SK-N-MC (cell line): ENCODE data around the gene SNAPC4.

Experiments used
- DNase-seq: peaks from one replicate; pipeline ENCODE4 v3.0.0-alpha.2; 2011; ENCODE audit warnings: low read depth, low spot score
- H3K27ac ChIP-seq: fragments of 200-600 bp; sonication (generic); 2 replicates; pipeline ENCODE4 v1.5.1; 2016; ENCODE audit warnings: mixed run types
- H3K36me3 ChIP-seq: fragments of 200-600 bp; sonication (generic); 2 replicates; pipeline ENCODE4 v1.6.1; 2017; ENCODE audit warnings: antibody characterized with exemption, low read length, mixed read lengths; ENCODE audit not compliant: insufficient read depth
- H3K4me3 ChIP-seq: fragments of 200-600 bp; sonication (generic); 2 replicates; pipeline ENCODE4 v1.5.1; 2016
- H3K9ac ChIP-seq: fragments of 200-600 bp; sonication (generic); 2 replicates; pipeline ENCODE4 v1.8.0; 2017; ENCODE audit warnings: mixed run types, mixed read lengths; ENCODE audit not compliant: insufficient read length
- H3K9me3 ChIP-seq: fragments of 200-600 bp; sonication (generic); 2 replicates; pipeline ENCODE4 v1.6.1; 2017; ENCODE audit warnings: low read depth, mild to moderate bottlenecking, antibody characterized with exemption, low read length, moderate library complexity, mixed read lengths
- EZH2 ChIP-seq: fragments of 200-600 bp; sonication (generic); IDR thresholded peaks from one replicate; pipeline ENCODE4 v1.6.1; 2017; ENCODE audit warnings: antibody characterized with exemption
- FOXP2 ChIP-seq: optimal IDR thresholded peaks from 2 replicates; pipeline ENCODE3; 2011; ENCODE audit warnings: mild to moderate bottlenecking, moderate library complexity; ENCODE audit not compliant: insufficient read depth; ENCODE audit errors: extremely low read length, control extremely low read depth
- POLR2AphosphoS5 ChIP-seq: IDR thresholded peaks from 2 replicates; pipeline ENCODE4 v1.6.1; 2012; ENCODE audit warnings: mild to moderate bottlenecking, low read depth, low read length, borderline replicate concordance

SNAPC4 gene

DNA sequence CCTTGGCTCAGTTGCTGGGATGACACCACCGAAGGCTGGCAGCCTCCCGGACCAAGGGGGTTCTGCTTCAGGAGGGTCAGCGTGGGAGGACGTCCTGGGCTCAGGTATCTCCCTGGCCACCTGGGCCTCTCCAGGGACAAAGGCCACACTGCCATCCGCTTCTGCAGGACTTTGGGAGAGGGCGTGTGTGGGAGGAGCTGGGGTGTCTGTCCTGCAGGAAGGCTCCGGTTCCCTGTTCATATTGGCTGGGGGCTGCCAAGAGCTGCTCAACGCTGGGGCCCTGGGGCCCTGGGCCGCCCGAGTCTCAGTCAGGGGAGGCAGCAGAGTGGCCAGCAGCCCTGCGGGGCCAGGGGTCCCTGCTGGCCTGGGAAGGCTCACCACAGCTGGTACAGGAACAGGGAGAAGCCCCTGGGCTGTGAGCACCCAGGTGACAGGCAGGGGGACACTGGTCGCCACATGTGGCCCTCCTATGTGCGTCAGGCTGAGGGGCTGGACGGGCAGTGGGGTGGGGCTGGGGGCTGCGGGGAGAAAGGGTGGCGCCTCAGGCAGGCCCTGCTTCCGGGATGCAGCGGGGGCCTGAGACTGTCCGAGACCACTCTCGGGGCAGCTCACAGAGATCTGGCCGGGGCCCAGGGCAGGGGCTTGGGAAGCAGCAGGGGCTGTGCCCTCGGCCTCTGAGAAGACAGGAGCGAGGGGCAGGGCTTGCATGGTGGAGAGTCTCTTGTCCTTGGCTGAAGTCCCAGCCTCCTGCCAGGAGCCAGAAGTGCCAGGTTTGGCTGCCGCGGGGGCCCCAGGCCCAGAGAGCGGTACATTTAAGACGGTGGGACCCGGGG, 21.6 kb downstream of the SNAPC4 start:
- Histone ChIP-seq H3K9ac (no peak overlapping the region), H3K4me3 (no peak overlapping the region), H3K9me3 (no peaks in the 10 kb centered on the region), H3K36me3 (peaks cover 8% of the 10 kb centered on the region; the same call in 1 of the 2 replicates), H3K27ac (no peak overlapping the region)
- no peak for DNase-seq
- TF ChIP-seq FOXP2 (no peak), EZH2 (no peak), POLR2AphosphoS5 (no peak)

DNA sequence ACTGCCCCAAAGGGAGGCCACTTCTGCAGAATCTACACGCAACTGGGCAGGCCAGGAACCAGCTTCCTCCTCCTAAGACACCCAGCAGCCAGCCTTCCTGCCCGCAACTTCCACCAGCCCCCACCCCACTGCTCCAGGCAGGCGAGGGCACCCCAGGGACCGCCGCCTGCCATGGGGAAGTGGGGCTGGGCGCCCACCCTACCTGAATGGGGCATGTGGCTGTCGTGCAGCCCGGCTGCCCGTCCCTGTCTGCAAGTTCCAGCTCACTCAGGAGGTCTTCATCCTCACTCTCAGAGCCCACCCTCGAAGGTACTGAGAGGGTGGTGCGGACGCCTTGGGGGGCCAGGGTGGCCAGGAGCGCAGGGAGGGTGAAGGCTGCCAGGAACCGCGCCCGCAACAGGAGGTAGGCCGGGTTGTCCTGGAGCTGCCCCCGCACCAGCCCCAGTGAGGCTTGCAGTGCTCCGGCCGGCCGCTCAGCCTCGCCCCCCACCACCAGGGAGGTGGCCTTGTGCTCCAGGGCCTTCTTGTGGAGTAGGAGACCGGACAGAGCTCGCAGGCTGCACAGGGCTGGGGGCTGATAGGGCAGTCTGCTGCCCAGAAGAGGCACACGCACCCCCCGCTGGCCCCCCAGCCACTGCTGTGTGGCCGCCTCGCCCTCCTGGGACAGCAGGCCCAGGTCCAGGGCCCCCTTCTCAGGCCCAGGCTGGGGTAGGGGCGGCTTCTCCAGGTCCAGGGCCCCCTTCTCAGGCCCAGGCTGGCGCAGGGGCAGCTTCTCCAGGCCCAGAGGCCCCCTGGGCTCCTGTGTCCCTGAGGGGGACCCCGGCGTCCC, 22.4 kb downstream of the SNAPC4 start:
- no peak for DNase-seq
- Histone ChIP-seq H3K9me3 (no peaks in the 10 kb centered on the region), H3K9ac (no peak overlapping the region), H3K27ac (no peak overlapping the region), H3K4me3 (no peak overlapping the region), H3K36me3 (peaks cover 5% of the 10 kb centered on the region; the same call in 1 of the 2 replicates)
- TF ChIP-seq EZH2 (no peak), POLR2AphosphoS5 (no peak), FOXP2 (no peak)

GRCh38 chr9:136376457-136376856, 23.5 kb downstream of the SNAPC4 start:
- Histone ChIP-seq H3K9ac (no peak overlapping the region), H3K4me3 (no peak overlapping the region), H3K27ac (no peak overlapping the region), H3K36me3 (peaks cover 5% of the 10 kb centered on the region; the same call in 1 of the 2 replicates), H3K9me3 (no peaks in the 10 kb centered on the region)
- no peak for TF ChIP-seq FOXP2
- no peak for TF ChIP-seq EZH2
- TF ChIP-seq POLR2AphosphoS5: no peak
- DNase-seq: no peak

DNA sequence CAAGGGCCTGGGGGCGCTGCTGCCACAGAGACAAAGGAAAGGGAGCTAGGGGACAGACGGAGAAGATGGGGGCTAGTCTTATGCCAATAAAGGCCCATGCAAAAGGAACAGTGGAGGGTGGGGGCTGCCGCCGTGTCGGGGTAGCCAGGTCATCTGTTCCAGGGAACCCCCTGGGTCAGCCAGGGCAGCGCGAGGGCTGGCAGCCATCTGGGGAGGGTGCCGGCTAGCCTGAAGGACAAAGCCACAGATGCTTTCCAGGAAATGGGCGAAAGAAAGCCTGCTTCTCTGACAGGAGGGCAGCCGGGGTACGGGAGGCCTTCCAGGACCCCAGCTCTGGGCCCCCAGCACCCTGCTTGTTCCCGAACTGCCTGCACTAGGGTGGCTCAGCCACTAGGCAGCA, 24.9 kb downstream of the SNAPC4 start:
- Histone ChIP-seq H3K27ac (no peak overlapping the region), H3K4me3 (no peak overlapping the region)

DNA sequence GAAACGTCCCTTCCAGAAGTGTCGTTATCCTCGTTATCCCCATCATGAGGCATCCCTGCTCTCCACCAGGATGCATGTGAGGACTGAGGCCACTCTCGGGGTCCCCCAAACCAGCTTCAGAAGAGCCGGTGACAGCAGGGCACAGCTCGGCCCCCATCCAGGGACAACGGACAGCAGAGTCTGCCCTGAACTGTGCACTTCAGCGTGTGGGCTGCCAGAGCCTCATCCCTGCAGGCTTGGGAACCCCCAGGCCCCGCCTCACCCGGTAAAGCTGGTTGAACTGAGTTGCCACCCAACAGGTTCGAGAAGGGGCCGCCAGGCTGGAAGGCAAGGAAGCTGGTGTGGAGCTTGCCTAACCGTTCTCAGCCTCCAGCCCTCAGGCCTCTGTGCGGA, 25.8 kb downstream of the SNAPC4 start:
- Histone ChIP-seq H3K4me3 (no peak overlapping the region), H3K9me3 (no peaks in the 10 kb centered on the region), H3K36me3 (no peaks in the 10 kb centered on the region; the same call in 1 of the 2 replicates), H3K9ac (no peak overlapping the region), H3K27ac (no peak overlapping the region)
- TF ChIP-seq EZH2 (no peak), FOXP2 (no peak), POLR2AphosphoS5 (no peak)
- DNase-seq: no peak

More for the DNA sequence above, 24.9 kb downstream of the SNAPC4 start:
- Histone ChIP-seq H3K36me3 (no peaks in the 10 kb centered on the region; the same call in 1 of the 2 replicates), H3K9me3 (no peaks in the 10 kb centered on the region), H3K9ac (no peak overlapping the region)
- no peak for TF ChIP-seq FOXP2
- no peak; the same call in 1 of the 2 replicates for TF ChIP-seq POLR2AphosphoS5
- TF ChIP-seq EZH2: no peak
- no peak for DNase-seq

- no peak; the same call in 1 of the 2 replicates for TF ChIP-seq POLR2AphosphoS5
- no peak for TF ChIP-seq EZH2
- no peak for TF ChIP-seq FOXP2
Observed at GRCh38 chr9:136373300-136374182, 26.4 kb downstream of the SNAPC4 start, which contains the start of gene CARD9. Gene CARD9, minus strand, starts transcription at chr9:136373669. Its CDS starts 1,591 bp downstream, at chr9:136372078.

DNA sequence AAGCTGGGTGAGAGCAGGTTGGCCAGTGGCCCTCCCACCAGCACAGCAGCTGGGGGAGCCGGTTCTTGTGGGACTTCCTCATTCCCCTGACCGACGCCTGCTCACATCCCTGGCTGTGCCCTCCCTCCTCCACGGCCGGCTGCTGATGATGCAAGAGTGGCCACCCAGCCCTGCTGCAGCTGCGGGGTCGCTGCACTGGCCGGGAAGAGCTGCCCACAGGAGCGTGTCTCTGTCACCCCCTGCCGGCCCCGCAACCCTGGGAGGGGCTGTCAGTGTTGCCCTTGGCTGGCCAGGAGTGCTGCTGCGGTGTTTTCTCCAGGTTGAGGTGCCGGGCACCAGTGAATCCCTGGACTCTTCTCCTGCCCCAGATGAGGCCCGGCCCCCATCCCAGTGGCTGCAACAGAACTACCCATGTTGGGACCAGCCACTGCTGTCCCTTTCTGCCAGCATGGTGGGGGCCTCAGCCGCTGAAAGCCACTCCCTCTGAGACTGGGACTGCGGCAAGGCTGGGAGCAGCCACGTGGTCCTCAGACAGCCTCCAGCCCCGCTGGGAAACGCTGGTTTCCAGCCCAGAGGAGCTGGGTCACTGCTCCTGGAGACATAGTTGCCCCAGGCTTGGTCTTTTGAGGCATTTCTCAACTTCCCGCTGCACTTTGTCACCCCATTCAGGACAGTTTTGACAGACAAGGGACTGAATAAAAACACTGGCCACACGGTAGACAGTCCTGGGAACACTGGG, 27.2 kb downstream of the SNAPC4 start:
- no peak for TF ChIP-seq FOXP2
- TF ChIP-seq EZH2: no peak
- TF ChIP-seq POLR2AphosphoS5: no peak
- H3K36me3 ChIP-seq: no peaks in the 10 kb centered on the region

More at GRCh38 chr9:136373300-136374182, 26.4 kb downstream of the SNAPC4 start, which contains the start of gene CARD9:
- no peak for DNase-seq
- peak within 1 kb of the TSS; percentile 73; the same call in 1 of the 2 replicates for H3K27ac ChIP-seq
- H3K9me3 ChIP-seq: no peaks in the 10 kb centered on the region
- no peaks in the 10 kb centered on the region for H3K36me3 ChIP-seq
- no peak within 1 kb of the TSS for H3K4me3 ChIP-seq
- H3K9ac ChIP-seq: no peak within 1 kb of the TSS

More for the DNA sequence above, 27.2 kb downstream of the SNAPC4 start:
- H3K9me3 ChIP-seq: no peaks in the 10 kb centered on the region
- no peak for DNase-seq
- no peak overlapping the region for H3K4me3 ChIP-seq
- H3K27ac ChIP-seq: peak overlapping the region; percentile 73; the same call in 1 of the 2 replicates
- H3K9ac ChIP-seq: no peak overlapping the region
